ENCODE measurements around the gene PLTP. TPM values are rescaled to one million over a fixed set of nuclear protein-coding genes. Genes with fewer than 3 reads are reported as not detected.
"Not testable (repeated sequence)": the region's sequence is repeated elsewhere in the genome, so short reads cannot be mapped to it uniquely, and the experiment has no call there.

The PLTP gene
- total RNA-seq, 4 donors from 2014 or later, result 31.2 to 221 (median 113) TPM

DNA sequence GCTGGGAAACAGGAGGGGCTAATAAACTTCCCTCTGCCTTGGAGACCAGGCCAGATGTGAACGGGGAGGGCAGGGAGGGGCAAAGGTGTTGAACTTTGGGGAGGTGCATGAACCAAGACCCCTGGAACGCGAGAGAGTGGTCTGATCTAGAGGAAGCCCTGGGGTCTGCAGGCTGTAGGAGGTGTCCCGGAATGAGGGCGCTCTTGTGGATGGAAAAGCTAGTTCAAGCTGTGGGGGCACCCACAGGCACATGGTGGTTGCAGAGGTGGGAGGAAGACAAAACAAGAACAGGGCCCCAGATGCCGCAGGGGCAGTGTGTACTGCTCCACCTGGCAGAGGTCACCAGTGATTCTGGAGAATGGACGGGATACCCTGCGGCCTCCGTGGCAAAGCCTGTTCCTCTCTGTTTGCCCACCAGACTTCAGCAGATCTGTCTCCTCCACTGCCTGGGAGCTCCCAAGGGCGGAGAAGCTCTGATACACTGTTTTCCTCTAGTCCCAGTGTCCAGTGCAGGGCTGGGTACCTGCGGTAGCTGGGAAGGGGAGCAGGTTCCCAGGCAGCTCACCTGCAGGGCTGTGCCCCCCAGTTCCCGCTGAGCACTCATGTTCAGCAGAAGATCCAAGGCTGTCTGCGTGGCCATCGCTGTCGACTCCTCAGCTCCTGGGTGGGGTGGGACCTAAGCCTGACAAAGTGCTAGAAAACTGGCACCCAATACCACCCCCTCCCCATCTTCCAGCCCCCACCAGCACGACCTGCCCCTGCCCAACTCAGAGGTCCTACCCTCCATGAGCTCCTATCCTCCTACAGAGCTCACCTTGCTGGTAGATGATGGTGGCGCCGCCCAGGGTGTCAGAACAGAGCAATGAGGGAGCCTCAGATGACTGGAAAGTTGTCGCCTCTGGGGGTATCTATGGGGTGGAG is 45.3 kb upstream of the PLTP start:
- Histone ChIP-seq H3K27me3 (no peaks in the 10 kb centered on the region), H3K27ac (no peak overlapping the region), H3K4me3 (no peak overlapping the region), H3K4me1 (no peaks in the 10 kb centered on the region), H3K36me3 (no peaks in the 10 kb centered on the region), H3K9me3 (no peaks in the 10 kb centered on the region)
- DNase-seq, result no peak
- intact Hi-C loops (cut with DNase I; ENCODE audit: low total_unique reads), result no loop called here
- TF ChIP-seq, protein P1, sequence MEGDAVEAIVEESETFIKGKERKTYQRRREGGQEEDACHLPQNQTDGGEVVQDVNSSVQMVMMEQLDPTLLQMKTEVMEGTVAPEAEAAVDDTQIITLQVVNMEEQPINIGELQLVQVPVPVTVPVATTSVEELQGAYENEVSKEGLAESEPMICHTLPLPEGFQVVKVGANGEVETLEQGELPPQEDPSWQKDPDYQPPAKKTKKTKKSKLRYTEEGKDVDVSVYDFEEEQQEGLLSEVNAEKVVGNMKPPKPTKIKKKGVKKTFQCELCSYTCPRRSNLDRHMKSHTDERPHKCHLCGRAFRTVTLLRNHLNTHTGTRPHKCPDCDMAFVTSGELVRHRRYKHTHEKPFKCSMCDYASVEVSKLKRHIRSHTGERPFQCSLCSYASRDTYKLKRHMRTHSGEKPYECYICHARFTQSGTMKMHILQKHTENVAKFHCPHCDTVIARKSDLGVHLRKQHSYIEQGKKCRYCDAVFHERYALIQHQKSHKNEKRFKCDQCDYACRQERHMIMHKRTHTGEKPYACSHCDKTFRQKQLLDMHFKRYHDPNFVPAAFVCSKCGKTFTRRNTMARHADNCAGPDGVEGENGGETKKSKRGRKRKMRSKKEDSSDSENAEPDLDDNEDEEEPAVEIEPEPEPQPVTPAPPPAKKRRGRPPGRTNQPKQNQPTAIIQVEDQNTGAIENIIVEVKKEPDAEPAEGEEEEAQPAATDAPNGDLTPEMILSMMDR (IDR thresholded peaks at IDR 0.05), result no peak
- no peak for TF ChIP-seq POLR2A (IDR thresholded peaks at IDR 0.05)

DNA sequence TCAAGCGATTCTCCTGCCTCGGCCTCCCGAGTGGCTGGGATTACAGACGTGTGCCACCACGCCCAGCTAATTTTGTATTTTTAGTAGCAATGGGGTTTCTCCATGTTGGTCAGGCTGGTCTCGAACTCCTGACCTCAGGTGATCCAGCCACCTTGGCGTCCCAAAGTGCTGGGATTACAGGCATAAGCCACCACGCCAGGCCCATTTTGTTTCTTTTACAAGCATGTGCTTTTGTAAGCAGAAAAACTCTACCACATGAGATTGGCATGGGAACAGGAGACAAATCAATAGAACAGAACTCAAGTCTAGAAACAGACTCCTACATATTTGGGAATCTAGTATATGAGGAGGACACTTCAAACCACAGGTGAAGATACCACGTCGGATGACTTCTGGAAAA is 44.4 kb upstream of the PLTP start:
- H3K9me3 ChIP-seq; H3K4me3 ChIP-seq; DNase-seq; H3K27me3 ChIP-seq; H3K27ac ChIP-seq; H3K36me3 ChIP-seq; intact Hi-C loops (cut with DNase I; ENCODE audit: low total_unique reads); H3K4me1 ChIP-seq: not testable (repeated sequence)

DNA sequence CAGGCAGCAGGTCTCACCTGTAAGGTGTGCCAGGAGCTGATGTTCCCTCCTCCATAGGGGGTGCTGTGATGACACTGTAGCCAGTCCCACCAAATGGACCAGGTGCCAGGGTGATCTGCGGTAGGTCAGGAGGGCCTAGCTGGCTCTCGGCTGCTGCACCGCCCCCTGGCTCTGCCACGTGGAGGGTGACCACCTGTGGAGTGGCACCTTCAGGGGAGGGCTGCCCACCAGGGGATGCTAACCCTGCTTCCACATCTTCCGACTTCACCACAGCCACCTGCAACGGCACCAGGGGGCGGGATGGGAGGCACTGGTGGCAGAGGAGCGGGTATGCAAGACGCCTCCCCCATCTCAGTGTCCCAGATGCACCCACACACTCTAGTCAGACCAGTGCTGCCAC is 41.7 kb upstream of the PLTP start:
- Histone ChIP-seq H3K36me3 (no peaks in the 10 kb centered on the region), H3K4me1 (no peaks in the 10 kb centered on the region), H3K9me3 (no peaks in the 10 kb centered on the region), H3K4me3 (no peak overlapping the region), H3K27ac (no peak overlapping the region), H3K27me3 (no peaks in the 10 kb centered on the region)
- intact Hi-C loops (cut with DNase I; ENCODE audit: low total_unique reads), result no loop called here
- TF ChIP-seq, protein P1 (IDR thresholded peaks at IDR 0.05), result no peak
- TF ChIP-seq POLR2A (IDR thresholded peaks at IDR 0.05), result no peak
- no peak for DNase-seq

GRCh38 chr20:45952861-45953260 is 40.9 kb upstream of the PLTP start:
- Histone ChIP-seq H3K36me3 (no peaks in the 10 kb centered on the region), H3K27ac (no peak overlapping the region), H3K4me3 (no peak overlapping the region), H3K4me1 (no peaks in the 10 kb centered on the region), H3K27me3 (no peaks in the 10 kb centered on the region), H3K9me3 (no peaks in the 10 kb centered on the region)
- no peak for TF ChIP-seq POLR2A (IDR thresholded peaks at IDR 0.05)
- TF ChIP-seq, protein P1 (IDR thresholded peaks at IDR 0.05), result no peak
- DNase-seq, result no peak
- intact Hi-C loops (cut with DNase I; ENCODE audit: low total_unique reads), result no loop called here

DNA sequence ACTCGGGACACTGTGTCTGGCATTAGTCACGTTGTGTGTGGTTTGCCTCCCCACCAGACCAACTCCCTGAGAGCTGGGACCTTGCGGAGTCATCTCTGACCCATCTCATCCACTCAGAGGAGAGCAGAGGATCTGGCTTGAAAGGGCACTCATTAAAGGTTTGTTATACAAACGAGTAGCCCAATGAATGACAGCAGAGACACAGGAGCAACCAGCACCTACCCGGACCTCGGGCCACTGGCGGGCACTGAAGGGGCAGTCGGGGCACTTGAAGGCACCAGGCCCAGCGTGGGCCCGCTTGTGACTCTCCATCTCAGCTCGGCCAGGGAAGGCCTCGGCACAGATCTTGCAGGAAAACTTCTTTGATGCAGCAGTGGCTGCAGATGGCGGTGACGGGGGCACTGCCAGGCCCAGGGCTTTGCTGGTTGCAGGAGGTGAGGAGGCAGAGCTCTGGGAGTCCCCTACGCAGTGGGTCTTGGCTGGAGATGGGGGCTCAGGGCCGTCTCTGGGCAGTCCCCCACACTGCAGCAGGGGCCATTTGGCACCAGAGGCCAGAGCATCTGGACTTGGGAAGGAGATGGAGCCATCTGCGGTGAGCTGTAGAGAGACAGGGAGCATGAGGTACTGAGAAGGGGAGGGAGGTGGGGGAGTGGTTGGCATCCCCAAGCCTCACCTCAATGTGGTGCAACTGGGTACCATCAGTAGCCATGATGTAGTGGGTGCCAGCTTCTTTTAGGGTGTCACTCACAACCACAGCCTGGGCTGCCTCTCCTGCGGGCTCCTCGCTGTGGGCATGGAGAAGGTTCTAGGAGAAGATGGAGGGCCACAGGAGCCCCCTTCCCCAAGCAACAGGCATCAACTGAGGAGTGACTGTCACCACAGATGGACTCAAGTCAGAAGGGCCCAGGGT is 40.2 kb upstream of the PLTP start:
- intact Hi-C loops (cut with DNase I; ENCODE audit: low total_unique reads), result no loop called here
- no peak overlapping the region for H3K4me3 ChIP-seq
- no peak overlapping the region for H3K27ac ChIP-seq
- H3K36me3 ChIP-seq, result no peaks in the 10 kb centered on the region
- no peak for DNase-seq
- no peaks in the 10 kb centered on the region for H3K27me3 ChIP-seq
- no peaks in the 10 kb centered on the region for H3K9me3 ChIP-seq
- no peak for TF ChIP-seq POLR2A (IDR thresholded peaks at IDR 0.05)
- TF ChIP-seq, protein P1 (IDR thresholded peaks at IDR 0.05), result no peak
- no peaks in the 10 kb centered on the region for H3K4me1 ChIP-seq
